ENCODE measurements around the gene CREB5.

The CREB5 gene

GRCh38 chr7:28830846-28831245 lies 418.5 kb downstream of the CREB5 start:
- TF ChIP-seq CEBPB (IDR thresholded peaks at IDR 0.05) (no peak), ZBTB7A (IDR thresholded peaks at IDR 0.05; ENCODE audit: low read depth) (no peak), TCF12 (IDR thresholded peaks at IDR 0.05; ENCODE audit: low read depth) (no peak), CREB1 (IDR thresholded peaks at IDR 0.05; ENCODE audit: low read depth) (no peak), TEAD4 (IDR thresholded peaks at IDR 0.05) (no peak), YY1 (IDR thresholded peaks at IDR 0.05; ENCODE audit: low read depth) (no peak), FOXM1 (IDR thresholded peaks at IDR 0.05; ENCODE audit: borderline replicate concordance, low read depth) (no peak), USF1 (IDR thresholded peaks at IDR 0.05) (no peak), NFIC (IDR thresholded peaks at IDR 0.05) (no peak), TAF1 (IDR thresholded peaks at IDR 0.05; ENCODE audit: low read depth) (no peak), MAX (IDR thresholded peaks at IDR 0.05) (no peak), EP300 (IDR thresholded peaks at IDR 0.05; ENCODE audit: borderline replicate concordance) (no peak)
- TF ChIP-seq, protein P1, sequence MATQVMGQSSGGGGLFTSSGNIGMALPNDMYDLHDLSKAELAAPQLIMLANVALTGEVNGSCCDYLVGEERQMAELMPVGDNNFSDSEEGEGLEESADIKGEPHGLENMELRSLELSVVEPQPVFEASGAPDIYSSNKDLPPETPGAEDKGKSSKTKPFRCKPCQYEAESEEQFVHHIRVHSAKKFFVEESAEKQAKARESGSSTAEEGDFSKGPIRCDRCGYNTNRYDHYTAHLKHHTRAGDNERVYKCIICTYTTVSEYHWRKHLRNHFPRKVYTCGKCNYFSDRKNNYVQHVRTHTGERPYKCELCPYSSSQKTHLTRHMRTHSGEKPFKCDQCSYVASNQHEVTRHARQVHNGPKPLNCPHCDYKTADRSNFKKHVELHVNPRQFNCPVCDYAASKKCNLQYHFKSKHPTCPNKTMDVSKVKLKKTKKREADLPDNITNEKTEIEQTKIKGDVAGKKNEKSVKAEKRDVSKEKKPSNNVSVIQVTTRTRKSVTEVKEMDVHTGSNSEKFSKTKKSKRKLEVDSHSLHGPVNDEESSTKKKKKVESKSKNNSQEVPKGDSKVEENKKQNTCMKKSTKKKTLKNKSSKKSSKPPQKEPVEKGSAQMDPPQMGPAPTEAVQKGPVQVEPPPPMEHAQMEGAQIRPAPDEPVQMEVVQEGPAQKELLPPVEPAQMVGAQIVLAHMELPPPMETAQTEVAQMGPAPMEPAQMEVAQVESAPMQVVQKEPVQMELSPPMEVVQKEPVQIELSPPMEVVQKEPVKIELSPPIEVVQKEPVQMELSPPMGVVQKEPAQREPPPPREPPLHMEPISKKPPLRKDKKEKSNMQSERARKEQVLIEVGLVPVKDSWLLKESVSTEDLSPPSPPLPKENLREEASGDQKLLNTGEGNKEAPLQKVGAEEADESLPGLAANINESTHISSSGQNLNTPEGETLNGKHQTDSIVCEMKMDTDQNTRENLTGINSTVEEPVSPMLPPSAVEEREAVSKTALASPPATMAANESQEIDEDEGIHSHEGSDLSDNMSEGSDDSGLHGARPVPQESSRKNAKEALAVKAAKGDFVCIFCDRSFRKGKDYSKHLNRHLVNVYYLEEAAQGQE (IDR thresholded peaks at IDR 0.05; ENCODE audit: low read depth) = no peak

DNA sequence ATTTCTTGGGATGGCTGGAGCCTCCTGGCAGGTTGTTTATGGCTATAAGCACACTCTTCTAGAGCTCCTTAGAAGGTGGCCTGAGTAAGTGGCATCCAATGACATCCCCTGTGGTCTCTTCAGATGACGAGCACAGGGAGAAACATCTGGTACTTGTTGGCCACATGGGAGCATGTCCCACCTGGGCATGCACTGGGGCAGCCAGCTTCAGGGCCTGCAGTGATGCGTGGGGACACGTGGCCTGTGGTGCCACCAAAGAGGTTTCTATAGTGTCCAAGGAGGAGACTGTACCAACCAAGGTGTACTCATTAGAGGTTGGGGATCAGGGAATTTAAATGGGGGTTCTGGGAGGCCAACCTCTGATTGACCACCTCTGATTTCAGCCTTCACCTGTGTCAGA lies 420.4 kb downstream of the CREB5 start:
- TF ChIP-seq USF1 (IDR thresholded peaks at IDR 0.05) (no peak), CEBPB (IDR thresholded peaks at IDR 0.05) (no peak), FOXM1 (IDR thresholded peaks at IDR 0.05; ENCODE audit: borderline replicate concordance, low read depth) (no peak)

DNA sequence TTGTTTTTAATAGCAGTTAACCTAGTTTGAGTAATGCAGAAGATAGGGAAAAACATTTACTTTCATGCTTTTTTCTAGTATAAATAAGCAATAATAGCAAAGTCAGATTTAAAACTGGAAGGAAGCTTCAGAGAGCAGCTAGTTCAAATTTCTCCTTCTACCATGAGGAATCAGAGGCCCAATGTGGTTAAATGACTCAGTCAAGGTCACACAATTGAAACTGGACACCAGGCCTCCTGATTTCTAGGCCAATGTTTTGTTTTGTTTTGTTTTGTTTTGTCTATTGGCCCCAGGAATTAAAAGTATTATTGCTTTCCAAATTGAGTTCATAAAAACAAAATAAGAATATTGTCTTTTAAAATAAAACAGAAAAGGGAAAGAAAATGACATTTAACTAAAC lies 423.5 kb downstream of the CREB5 start:
- no peak for TF ChIP-seq FOXM1 (IDR thresholded peaks at IDR 0.05; ENCODE audit: borderline replicate concordance, low read depth)
- no peak for TF ChIP-seq ZBTB7A (IDR thresholded peaks at IDR 0.05; ENCODE audit: low read depth)
- TF ChIP-seq TAF1 (IDR thresholded peaks at IDR 0.05; ENCODE audit: low read depth) = no peak
- TF ChIP-seq, protein P1 (IDR thresholded peaks at IDR 0.05; ENCODE audit: low read depth) = no peak
- no peak for TF ChIP-seq MAX (IDR thresholded peaks at IDR 0.05)
- TF ChIP-seq EGR1 (IDR thresholded peaks at IDR 0.05) = no peak
- TF ChIP-seq EP300 (IDR thresholded peaks at IDR 0.05; ENCODE audit: borderline replicate concordance) = no peak
- no peak for TF ChIP-seq CREB1 (IDR thresholded peaks at IDR 0.05; ENCODE audit: low read depth)
- TF ChIP-seq TCF12 (IDR thresholded peaks at IDR 0.05; ENCODE audit: low read depth) = no peak
- TF ChIP-seq USF1 (IDR thresholded peaks at IDR 0.05) = no peak
- TF ChIP-seq YY1 (IDR thresholded peaks at IDR 0.05; ENCODE audit: low read depth) = no peak
- no peak for TF ChIP-seq TEAD4 (IDR thresholded peaks at IDR 0.05)
- TF ChIP-seq CEBPB (IDR thresholded peaks at IDR 0.05) = no peak
- TF ChIP-seq NFIC (IDR thresholded peaks at IDR 0.05) = no peak
- no peak for TF ChIP-seq RAD21 (IDR thresholded peaks at IDR 0.05; ENCODE audit: low read depth)

- TF ChIP-seq TAF1 (IDR thresholded peaks at IDR 0.05; ENCODE audit: low read depth) = no peak
- no peak for TF ChIP-seq CEBPB (IDR thresholded peaks at IDR 0.05)
- no peak for TF ChIP-seq NFIC (IDR thresholded peaks at IDR 0.05)
- TF ChIP-seq USF1 (IDR thresholded peaks at IDR 0.05) = no peak
- TF ChIP-seq TCF12 (IDR thresholded peaks at IDR 0.05; ENCODE audit: low read depth) = no peak
- TF ChIP-seq EP300 (IDR thresholded peaks at IDR 0.05; ENCODE audit: borderline replicate concordance) = no peak
- TF ChIP-seq FOXM1 (IDR thresholded peaks at IDR 0.05; ENCODE audit: borderline replicate concordance, low read depth) = no peak
- TF ChIP-seq CREB1 (IDR thresholded peaks at IDR 0.05; ENCODE audit: low read depth) = no peak
- no peak for TF ChIP-seq ZBTB7A (IDR thresholded peaks at IDR 0.05; ENCODE audit: low read depth)
- no peak for TF ChIP-seq MAX (IDR thresholded peaks at IDR 0.05)
These were observed 424.4 kb downstream of the CREB5 start for GRCh38 chr7:28836716-28837115.

DNA sequence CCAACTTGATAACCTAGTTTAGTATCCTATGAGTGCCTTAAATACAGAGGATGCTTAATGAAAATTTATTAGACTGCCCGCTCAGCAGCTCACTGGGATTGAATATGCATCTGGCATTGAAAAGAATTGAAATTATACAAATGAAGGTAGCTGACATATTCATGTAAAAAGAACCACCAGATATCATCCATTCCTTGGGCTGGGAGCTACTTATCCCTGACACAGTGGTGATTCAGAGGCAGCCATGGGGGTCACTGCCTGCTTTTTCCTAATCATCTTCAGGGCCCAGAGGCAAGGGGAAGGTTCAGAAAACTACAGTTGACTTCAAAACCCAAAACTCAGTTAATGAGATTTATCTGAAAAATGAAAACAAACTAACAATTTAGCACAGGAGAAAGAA lies 424.9 kb downstream of the CREB5 start:
- TF ChIP-seq TCF12 (IDR thresholded peaks at IDR 0.05; ENCODE audit: low read depth) (no peak), RAD21 (IDR thresholded peaks at IDR 0.05; ENCODE audit: low read depth) (no peak), ZBTB7A (IDR thresholded peaks at IDR 0.05; ENCODE audit: low read depth) (no peak), CREB1 (IDR thresholded peaks at IDR 0.05; ENCODE audit: low read depth) (no peak), EGR1 (IDR thresholded peaks at IDR 0.05) (no peak), TEAD4 (IDR thresholded peaks at IDR 0.05) (no peak), NFIC (IDR thresholded peaks at IDR 0.05) (no peak), FOXM1 (IDR thresholded peaks at IDR 0.05; ENCODE audit: borderline replicate concordance, low read depth) (no peak), USF1 (IDR thresholded peaks at IDR 0.05) (no peak), EP300 (IDR thresholded peaks at IDR 0.05; ENCODE audit: borderline replicate concordance) (no peak), YY1 (IDR thresholded peaks at IDR 0.05; ENCODE audit: low read depth) (no peak), CEBPB (IDR thresholded peaks at IDR 0.05) (no peak), MAX (IDR thresholded peaks at IDR 0.05) (no peak), TAF1 (IDR thresholded peaks at IDR 0.05; ENCODE audit: low read depth) (no peak)
- TF ChIP-seq, protein P1 (IDR thresholded peaks at IDR 0.05; ENCODE audit: low read depth) = no peak
